Activated naive CD8-positive, alpha-beta T cell (primary cell): ENCODE results near the gene CDH13.

Experiments
- H3K27ac Mint-ChIP-seq: one replicate; pipeline ENCODE4 v1.8.0; 2021; ENCODE audit warnings: mixed read lengths
- H3K27me3 Mint-ChIP-seq: one replicate; pipeline ENCODE4 v1.8.0; 2021; ENCODE audit warnings: mixed read lengths
- H3K36me3 Mint-ChIP-seq: one replicate; pipeline ENCODE4 v1.8.0; 2021; ENCODE audit warnings: mixed read lengths
- H3K4me1 Mint-ChIP-seq: one replicate; pipeline ENCODE4 v1.8.0; 2021; ENCODE audit warnings: low read depth, mixed read lengths
- H3K4me3 Mint-ChIP-seq: one replicate; pipeline ENCODE4 v1.8.0; 2021; ENCODE audit warnings: mild to moderate bottlenecking, mixed read lengths
- H3K9me3 Mint-ChIP-seq: one replicate; pipeline ENCODE4 v1.8.0; 2021; ENCODE audit warnings: low read depth, mixed read lengths

CDH13 gene

GRCh38 chr16:82655072-82655714 lies 28.4 kb downstream of the CDH13 start:
- peak overlapping the region; percentile 48 for H3K4me3 Mint-ChIP-seq
- peak overlapping the region; percentile 94 for H3K27ac Mint-ChIP-seq
- H3K36me3 Mint-ChIP-seq, result no peaks in the 10 kb centered on the region

GRCh38 chr16:82655720-82656490 lies 29.1 kb downstream of the CDH13 start:
- H3K4me3 Mint-ChIP-seq, result peak overlapping the region; percentile 1

More at GRCh38 chr16:82655072-82655714, 28.4 kb downstream of the CDH13 start:
- no peaks in the 10 kb centered on the region for H3K9me3 Mint-ChIP-seq
- no peaks in the 10 kb centered on the region for H3K27me3 Mint-ChIP-seq
- H3K4me1 Mint-ChIP-seq, result peaks cover 93% of the 10 kb centered on the region

GRCh38 chr16:82657239-82657638 lies 30.5 kb downstream of the CDH13 start:
- Mint-ChIP-seq H3K9me3 (no peaks in the 10 kb centered on the region), H3K27ac (no peak overlapping the region), H3K36me3 (no peaks in the 10 kb centered on the region), H3K4me1 (peaks cover 79% of the 10 kb centered on the region), H3K4me3 (no peak overlapping the region), H3K27me3 (no peaks in the 10 kb centered on the region)

More at GRCh38 chr16:82655720-82656490, 29.1 kb downstream of the CDH13 start:
- peak overlapping the region; percentile 94 for H3K27ac Mint-ChIP-seq
- H3K9me3 Mint-ChIP-seq, result no peaks in the 10 kb centered on the region
- no peaks in the 10 kb centered on the region for H3K27me3 Mint-ChIP-seq
- no peaks in the 10 kb centered on the region for H3K36me3 Mint-ChIP-seq
- H3K4me1 Mint-ChIP-seq, result peaks cover 92% of the 10 kb centered on the region

GRCh38 chr16:82657786-82658185 lies 31.0 kb downstream of the CDH13 start:
- Mint-ChIP-seq H3K27ac (no peak overlapping the region), H3K27me3 (no peaks in the 10 kb centered on the region)

GRCh38 chr16:82658796-82659195 lies 32.0 kb downstream of the CDH13 start:
- Mint-ChIP-seq H3K27me3 (no peaks in the 10 kb centered on the region), H3K4me3 (no peak overlapping the region), H3K36me3 (no peaks in the 10 kb centered on the region), H3K9me3 (no peaks in the 10 kb centered on the region), H3K4me1 (peaks cover 65% of the 10 kb centered on the region), H3K27ac (no peak overlapping the region)

More at GRCh38 chr16:82657786-82658185, 31.0 kb downstream of the CDH13 start:
- Mint-ChIP-seq H3K36me3 (no peaks in the 10 kb centered on the region), H3K4me3 (no peak overlapping the region), H3K4me1 (peaks cover 74% of the 10 kb centered on the region), H3K9me3 (no peaks in the 10 kb centered on the region)

- Mint-ChIP-seq H3K9me3 (no peaks in the 10 kb centered on the region), H3K4me3 (no peak overlapping the region), H3K4me1 (peaks cover 51% of the 10 kb centered on the region), H3K36me3 (no peaks in the 10 kb centered on the region), H3K27me3 (no peaks in the 10 kb centered on the region), H3K27ac (peak overlapping the region; percentile 74)
Measured at GRCh38 chr16:82660075-82660645, 33.4 kb downstream of the CDH13 start.

- H3K9me3 Mint-ChIP-seq, result no peaks in the 10 kb centered on the region
- no peaks in the 10 kb centered on the region for H3K27me3 Mint-ChIP-seq
- peaks cover 43% of the 10 kb centered on the region for H3K4me1 Mint-ChIP-seq
- no peak overlapping the region for H3K4me3 Mint-ChIP-seq
- H3K36me3 Mint-ChIP-seq, result no peaks in the 10 kb centered on the region
- H3K27ac Mint-ChIP-seq, result no peak overlapping the region
Measured at GRCh38 chr16:82660966-82661365, 34.2 kb downstream of the CDH13 start.

GRCh38 chr16:82664181-82664580 lies 37.4 kb downstream of the CDH13 start:
- Mint-ChIP-seq H3K36me3 (no peaks in the 10 kb centered on the region), H3K27me3 (no peaks in the 10 kb centered on the region), H3K4me1 (peaks cover 12% of the 10 kb centered on the region), H3K9me3 (no peaks in the 10 kb centered on the region), H3K27ac (no peak overlapping the region), H3K4me3 (no peak overlapping the region)

GRCh38 chr16:82665025-82665424 lies 38.3 kb downstream of the CDH13 start:
- H3K27me3 Mint-ChIP-seq, result no peaks in the 10 kb centered on the region

GRCh38 chr16:82667437-82667836 lies 40.7 kb downstream of the CDH13 start:
- Mint-ChIP-seq H3K27me3 (no peaks in the 10 kb centered on the region), H3K27ac (no peak overlapping the region), H3K4me3 (no peak overlapping the region), H3K36me3 (no peaks in the 10 kb centered on the region), H3K4me1 (no peaks in the 10 kb centered on the region), H3K9me3 (no peaks in the 10 kb centered on the region)

More at GRCh38 chr16:82665025-82665424, 38.3 kb downstream of the CDH13 start:
- no peak overlapping the region for H3K27ac Mint-ChIP-seq
- no peaks in the 10 kb centered on the region for H3K9me3 Mint-ChIP-seq
- H3K4me3 Mint-ChIP-seq, result no peak overlapping the region
- H3K4me1 Mint-ChIP-seq, result peaks cover 6% of the 10 kb centered on the region
- H3K36me3 Mint-ChIP-seq, result no peaks in the 10 kb centered on the region

GRCh38 chr16:82668094-82668493 lies 41.3 kb downstream of the CDH13 start:
- H3K36me3 Mint-ChIP-seq, result no peaks in the 10 kb centered on the region
- no peak overlapping the region for H3K4me3 Mint-ChIP-seq
- H3K27ac Mint-ChIP-seq, result no peak overlapping the region
- no peaks in the 10 kb centered on the region for H3K4me1 Mint-ChIP-seq
- no peaks in the 10 kb centered on the region for H3K9me3 Mint-ChIP-seq
- no peaks in the 10 kb centered on the region for H3K27me3 Mint-ChIP-seq

GRCh38 chr16:82671741-82672140 lies 45.0 kb downstream of the CDH13 start:
- H3K4me3 Mint-ChIP-seq, result no peak overlapping the region
- no peaks in the 10 kb centered on the region for H3K27me3 Mint-ChIP-seq
- H3K9me3 Mint-ChIP-seq, result no peaks in the 10 kb centered on the region
- H3K36me3 Mint-ChIP-seq, result no peaks in the 10 kb centered on the region
- H3K4me1 Mint-ChIP-seq, result no peaks in the 10 kb centered on the region
- H3K27ac Mint-ChIP-seq, result no peak overlapping the region

GRCh38 chr16:82672676-82673075 lies 45.9 kb downstream of the CDH13 start:
- Mint-ChIP-seq H3K27me3 (no peaks in the 10 kb centered on the region), H3K4me1 (no peaks in the 10 kb centered on the region), H3K4me3 (no peak overlapping the region), H3K9me3 (no peaks in the 10 kb centered on the region), H3K27ac (no peak overlapping the region), H3K36me3 (no peaks in the 10 kb centered on the region)

- Mint-ChIP-seq H3K36me3 (no peaks in the 10 kb centered on the region), H3K9me3 (no peaks in the 10 kb centered on the region), H3K27me3 (no peaks in the 10 kb centered on the region), H3K27ac (no peak overlapping the region), H3K4me1 (no peaks in the 10 kb centered on the region), H3K4me3 (no peak overlapping the region)
Measured at GRCh38 chr16:82675300-82675699, 48.5 kb downstream of the CDH13 start.

- Mint-ChIP-seq H3K4me1 (no peaks in the 10 kb centered on the region), H3K9me3 (no peaks in the 10 kb centered on the region), H3K36me3 (no peaks in the 10 kb centered on the region), H3K27me3 (no peaks in the 10 kb centered on the region), H3K4me3 (no peak overlapping the region), H3K27ac (no peak overlapping the region)
Measured at GRCh38 chr16:82681592-82681991, 54.8 kb downstream of the CDH13 start.
